GM18507 (cell line): ENCODE results near the gene RHBDD3.
A peak's percentile ranks its signal among the peaks of the same experiment; 100 is the strongest.

Experiments used
- DNase-seq: peaks from one replicate; pipeline ENCODE4 v3.0.0; 2011; ENCODE audit warnings: low read depth; ENCODE audit not compliant: insufficient read length; ENCODE audit errors: extremely low spot score
- FAIRE-seq: peaks from 2 replicates; lab custom pipeline; 2011; peaks lifted over from hg19 to GRCh38; lab: Jason Lieb, UNC

Gene RHBDD3

DNA sequence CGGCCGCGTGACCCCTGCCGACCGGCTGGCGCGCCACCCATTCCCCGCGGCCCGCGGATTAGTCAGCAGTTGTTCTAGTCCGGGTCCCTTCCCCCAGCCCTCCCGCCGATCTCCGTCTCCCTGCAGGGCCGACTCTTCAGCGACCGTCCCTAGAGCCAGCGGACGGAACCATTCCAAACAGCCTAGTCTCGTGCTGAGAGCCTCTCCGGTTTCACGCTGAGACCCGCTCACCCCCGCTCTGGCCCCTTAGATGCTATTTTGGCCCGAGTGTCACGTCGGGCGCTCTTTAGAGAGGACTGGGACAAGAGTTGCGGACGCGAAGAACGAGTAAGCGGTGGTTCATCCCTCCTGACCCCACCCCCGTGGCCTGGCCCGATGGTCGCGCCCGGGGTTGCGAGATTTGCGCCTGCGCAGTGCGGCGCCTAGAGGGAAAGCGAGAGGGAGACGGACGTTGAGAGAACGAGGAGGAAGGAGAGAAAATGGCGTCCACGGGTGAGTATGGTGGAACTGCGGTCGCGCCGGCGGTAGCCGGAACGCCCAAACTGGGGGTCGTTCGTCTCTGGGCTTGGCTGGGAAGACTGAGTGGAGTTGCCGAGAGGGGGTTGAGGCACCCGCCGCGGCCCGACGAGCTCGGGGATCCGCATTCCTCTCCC lies at the start of gene RHBDD3, which contains the start of gene EWSR1:
RHBDD3 (minus strand) TSS at position 124 of the 653 bp plus-strand sequence. CDS start 2,355 bp downstream, outside the sequence.
EWSR1 (plus strand) TSS at position 411 of the 653 bp plus-strand sequence; CDS start at position 480, 69 bp downstream.
- DNase-seq (peak; percentile 89), FAIRE-seq (peak; percentile 92)

DNA sequence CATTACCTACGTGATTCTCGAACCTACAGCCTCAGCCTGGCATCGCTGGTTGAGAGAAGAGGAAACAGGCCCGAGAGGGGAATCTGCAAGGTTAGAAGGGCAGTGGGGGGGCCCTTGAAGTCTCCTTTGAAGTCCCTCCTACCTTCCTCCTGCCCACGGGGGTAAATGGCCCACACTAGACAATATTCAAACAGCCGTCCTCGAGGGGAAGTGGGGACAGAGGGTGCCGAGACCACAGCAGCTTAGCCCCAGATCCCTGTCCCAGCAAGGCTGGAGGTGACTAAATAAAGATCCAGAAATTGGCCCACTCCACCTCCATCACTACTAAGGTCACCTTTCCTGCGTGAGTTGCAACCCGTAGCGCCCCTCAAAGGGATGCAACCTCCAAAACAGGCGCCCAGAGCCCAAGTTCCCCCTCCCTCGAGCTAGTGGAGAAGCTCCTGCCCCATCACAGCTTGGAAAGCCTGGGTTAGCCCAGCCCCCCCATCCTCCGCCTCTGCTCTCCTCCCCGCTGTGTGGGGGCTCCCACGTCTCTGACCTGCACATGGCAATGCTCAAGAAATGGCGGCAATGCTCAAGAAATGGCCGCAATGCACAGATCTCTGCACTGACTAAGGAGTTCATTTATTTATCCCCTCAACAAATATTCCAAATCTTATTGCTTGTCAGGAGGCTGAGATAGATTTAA lies 48.5 kb upstream of the RHBDD3 start:
- DNase-seq (no peak), FAIRE-seq (no peak)

DNA sequence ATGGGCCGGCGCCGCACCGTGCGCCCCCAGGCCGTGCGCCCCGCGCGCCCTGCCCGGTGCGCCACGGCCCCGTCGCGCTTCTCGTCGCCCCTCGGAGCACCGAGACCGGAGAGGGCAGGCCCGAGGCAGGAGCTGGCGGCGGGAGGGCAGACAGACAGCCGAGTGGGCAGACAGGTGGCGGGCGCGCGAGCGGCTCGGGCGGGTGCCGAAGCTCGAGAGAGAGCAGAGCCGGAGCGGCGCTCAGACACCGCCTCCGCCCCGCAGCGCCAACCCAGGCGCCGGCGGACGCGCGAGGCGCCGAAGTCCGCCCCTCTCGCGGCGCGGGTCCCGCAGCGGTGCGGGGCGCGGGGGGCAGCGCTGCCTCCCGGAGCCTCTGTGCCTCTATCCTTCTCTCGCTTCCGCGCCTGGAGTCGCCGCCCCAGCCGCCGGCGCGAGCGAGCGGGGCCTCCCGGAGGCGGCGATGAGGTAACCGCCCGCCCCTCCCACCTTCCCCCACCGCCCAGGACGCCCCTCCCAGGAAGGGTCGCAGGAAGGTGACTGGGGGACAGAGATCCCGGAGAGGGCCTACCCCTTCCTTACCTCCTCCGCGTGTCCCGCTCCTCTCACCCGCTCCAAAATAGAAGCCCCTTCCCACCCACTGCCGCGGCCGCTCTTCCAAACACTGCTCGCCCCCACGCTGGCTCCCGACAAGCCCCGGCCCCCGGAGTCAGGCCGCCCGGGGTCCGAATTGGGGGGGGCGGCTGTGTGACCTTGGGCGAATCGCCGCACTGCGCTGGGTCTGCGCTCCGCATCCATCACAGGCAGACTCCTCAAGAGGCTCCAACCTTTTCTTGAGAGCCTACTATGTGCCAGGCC lies 47.7 kb upstream of the RHBDD3 start, which contains the start of gene RASL10A:
RASL10A (minus strand) TSS at position 412 of the 855 bp plus-strand sequence. CDS start 451 bp downstream, outside the sequence.
- FAIRE-seq (no peak), DNase-seq (no peak)

DNA sequence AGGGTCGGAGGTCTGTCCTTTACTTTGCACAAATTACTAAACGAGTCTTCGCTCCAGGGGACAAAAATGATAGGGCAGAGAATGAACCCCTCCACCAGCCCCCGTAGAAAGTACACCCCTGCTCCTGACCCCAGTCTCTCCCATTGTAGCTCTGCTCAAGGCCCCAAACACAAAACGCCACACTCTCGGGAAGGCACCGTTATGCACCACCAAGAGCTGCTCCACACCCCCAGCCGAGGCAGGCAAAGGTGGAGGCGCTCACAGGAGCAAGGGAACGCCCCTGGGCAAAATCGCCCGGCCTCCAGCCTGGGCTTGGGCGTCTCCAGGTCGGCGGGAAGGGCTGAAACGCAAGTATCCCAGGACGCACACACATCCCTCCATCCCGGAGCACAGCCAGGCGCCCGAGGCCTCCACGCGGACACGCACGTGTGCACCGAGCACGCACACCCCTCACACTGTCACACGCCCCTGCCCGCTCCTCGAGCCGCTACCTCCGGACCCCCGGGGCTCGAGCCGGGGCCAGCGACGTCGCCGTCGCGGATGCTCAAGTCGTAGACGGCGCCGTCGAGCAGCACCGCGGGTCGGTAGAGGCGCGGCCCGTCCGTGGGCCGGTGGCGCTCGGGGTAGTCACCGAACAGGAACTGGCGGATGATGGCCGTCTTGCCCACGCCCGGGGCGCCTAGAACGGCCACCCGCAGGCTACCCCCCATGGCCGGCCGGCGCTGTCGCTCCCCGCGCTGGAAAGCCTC lies 46.9 kb upstream of the RHBDD3 start:
- no peak for FAIRE-seq

DNA sequence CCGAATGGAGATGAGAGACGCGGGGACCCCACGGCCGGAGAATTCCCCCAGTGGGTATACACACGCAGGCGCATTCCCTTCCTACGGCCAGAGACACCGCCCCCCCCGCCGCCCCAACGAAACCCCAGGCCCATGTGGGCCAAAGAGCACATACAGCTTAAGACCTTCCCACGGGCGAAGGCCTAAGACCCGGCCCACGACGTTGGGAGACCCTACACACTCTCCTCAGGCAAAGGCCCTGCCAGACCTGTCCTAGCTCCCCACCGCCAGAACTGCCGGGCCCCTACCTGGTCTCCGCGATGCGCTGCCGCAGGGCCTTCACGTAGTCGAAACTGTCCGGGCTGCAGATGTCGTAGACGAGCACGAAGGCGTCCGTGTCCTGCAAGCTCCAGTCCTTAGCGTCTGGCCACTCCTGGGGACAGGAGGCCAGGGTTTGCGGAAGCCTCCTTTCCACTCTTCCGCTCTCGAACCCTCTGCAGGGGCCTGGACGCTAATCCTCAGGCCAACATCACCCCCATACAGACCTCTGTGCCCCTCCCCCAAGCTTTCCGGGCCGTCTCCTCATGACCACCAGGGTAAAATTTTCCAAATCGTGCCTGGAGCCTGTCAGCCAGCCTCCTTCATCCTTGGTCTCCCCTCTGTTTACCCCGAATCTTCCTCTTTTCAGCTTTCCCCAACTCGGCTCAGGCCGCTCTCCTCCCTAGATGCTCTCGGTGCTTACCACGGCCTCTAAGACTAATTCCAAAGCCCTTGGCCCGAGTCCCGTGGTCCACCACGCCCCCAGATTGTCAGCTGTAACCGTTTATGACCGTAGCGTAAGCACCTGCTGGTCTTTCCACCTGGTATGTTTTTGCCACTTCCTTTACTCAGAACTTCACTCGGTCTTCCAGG lies 46.0 kb upstream of the RHBDD3 start:
- no peak for FAIRE-seq
- no peak for DNase-seq

More for the DNA sequence above, 46.9 kb upstream of the RHBDD3 start:
- no peak for DNase-seq

DNA sequence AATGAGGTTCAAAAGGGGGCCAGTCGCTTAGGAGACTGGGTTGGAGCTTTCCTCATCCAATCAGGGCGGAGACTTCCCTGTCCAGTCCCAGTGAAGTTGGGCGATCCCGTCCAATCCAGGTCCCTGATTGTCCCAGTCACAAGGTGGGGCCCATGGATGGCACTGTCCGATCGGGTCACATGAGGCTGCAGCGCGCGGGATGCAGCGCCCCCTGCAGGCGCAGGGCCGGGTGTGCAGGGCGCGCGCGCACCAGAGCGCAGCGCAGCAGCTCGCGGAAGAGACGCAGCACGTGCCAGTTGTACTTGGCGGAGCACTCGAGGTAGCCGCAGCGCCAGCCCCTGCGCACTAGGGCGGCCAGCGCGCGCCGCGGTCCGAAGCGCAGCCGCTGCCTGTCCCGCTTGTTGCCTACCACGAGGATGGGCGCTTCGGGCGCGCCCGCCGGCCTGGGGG lies 45.4 kb upstream of the RHBDD3 start:
- FAIRE-seq (no peak), DNase-seq (no peak)

DNA sequence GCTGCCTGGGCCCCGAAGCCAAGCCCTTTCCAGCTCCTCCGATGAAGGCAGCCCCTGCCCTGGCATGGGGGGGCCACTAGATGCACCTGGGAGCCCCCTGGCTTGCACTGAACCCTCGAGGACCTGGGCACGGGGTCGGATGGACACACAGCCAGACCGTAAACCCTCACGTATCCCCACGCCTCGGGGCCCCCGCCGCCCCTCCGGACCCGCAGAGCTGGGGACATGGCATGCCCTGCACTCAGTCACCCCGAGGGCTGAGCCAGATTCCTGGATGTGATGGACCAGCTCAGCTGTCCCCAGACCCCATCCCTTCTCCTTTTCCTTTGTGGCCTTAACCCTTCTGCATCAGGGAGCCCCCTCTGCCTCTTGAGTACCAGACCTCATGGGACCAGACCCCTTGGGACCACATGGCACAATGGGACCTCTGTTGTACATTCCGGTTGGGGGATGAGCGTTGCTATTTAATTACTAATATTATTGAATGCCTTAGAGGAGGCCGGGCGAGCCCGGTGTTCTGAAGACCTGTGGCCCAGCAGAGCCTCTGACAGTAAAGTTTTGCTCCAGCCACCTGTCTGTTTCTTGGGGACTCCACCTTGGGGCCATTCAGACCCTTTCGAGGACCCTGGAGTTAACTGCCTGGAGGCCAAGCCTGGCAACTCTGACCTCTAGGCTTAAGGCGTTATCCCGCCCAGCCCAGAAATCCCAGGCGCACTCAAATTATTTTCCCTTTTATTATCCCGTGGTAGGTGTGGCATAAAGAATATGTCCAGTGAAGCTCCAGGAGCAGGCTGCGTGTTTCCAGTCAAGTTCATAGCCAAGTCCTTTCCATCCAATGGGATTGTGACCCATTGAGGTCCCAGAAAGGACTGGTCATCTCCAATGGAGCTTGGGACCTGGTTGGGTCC lies 44.7 kb upstream of the RHBDD3 start:
- FAIRE-seq (no peak), DNase-seq (no peak)

DNA sequence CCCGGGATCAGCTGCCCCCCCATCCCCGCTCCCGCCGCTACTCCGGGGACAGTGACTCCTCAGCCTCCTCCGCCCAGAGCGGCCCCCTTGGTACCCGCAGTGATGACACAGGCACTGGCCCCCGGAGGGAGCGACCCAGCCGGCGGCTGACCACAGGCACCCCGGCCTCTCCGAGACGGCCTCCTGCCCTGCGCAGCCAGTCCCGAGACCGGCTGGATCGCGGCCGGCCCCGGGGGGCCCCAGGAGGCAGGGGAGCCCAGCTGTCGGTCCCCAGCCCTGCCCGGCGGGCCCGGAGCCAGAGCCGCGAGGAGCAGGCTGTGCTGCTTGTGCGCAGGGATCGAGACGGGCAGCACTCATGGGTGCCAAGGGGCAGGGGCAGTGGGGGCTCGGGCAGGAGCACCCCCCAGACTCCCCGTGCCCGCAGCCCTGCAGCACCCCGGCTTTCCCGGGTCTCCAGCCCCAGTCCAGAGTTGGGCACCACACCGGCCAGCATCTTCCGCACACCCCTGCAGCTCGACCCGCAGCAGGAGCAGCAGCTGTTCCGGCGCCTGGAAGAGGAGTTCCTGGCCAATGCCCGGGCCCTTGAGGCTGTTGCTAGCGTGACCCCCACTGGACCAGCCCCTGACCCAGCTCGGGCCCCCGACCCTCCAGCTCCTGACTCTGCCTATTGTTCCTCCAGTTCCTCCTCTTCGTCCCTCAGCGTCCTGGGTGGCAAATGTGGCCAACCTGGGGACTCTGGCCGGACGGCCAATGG lies 43.9 kb upstream of the RHBDD3 start:
- no peak for FAIRE-seq
- no peak for DNase-seq

DNA sequence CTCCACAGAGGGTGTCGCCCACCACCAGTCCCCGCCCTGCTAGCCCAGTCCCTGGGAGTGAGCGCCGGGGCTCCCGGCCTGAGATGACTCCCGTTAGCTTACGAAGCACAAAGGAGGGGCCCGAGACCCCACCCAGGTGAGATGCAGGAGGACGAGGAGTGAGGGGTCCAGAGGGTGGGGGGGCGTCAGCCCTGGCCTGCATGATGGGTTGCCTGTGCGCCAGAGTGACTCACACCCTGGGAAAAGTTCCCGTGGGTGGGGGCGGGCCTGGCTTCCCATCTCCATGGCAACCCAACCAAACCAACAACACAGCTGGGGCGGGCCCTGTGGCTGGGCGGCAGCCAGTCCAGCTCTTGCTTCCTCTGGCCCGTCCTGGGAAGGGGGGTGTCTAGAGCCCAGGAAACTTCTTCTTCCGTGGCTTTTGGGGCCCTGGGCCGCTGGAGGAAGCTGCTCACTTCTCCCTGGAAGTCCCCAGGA lies 43.1 kb upstream of the RHBDD3 start:
- FAIRE-seq (peak; percentile 46), DNase-seq (peak; percentile 65)

DNA sequence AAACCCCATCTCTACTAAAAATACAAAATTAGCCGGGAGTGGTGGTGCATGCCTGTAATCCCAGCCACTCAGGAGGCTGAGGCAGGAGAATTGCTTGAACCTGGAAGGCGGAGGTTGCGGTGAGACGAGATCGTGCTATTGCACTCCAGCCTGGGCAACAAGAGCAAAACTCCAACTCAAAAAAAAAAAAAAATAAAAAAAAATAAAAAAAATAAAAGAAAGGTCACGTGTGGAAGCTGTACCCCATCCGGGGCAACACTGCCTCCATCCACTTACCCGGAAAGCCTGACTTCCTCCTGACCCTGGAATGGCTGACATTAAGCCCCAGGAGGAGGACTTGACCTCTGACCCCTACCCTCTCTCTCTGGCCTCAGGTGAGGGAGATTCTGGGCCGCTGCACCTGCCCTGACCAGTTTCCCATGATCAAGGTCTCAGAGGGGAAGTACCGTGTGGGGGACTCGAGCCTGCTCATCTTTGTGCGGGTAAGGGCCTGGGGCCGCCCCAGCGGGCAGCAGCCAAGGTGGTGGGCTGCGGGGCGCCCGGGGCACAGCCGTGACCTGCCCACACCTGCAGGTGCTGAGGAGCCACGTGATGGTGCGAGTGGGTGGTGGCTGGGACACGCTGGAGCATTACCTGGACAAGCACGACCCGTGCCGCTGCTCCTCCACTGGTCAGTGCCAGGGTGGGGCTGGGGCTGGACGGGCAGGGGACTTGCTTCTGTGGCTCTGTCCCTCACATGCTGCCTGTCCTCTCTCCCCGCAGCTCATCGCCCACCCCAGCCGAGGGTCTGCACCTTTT lies 42.5 kb upstream of the RHBDD3 start:
- FAIRE-seq (no peak), DNase-seq (no peak)

DNA sequence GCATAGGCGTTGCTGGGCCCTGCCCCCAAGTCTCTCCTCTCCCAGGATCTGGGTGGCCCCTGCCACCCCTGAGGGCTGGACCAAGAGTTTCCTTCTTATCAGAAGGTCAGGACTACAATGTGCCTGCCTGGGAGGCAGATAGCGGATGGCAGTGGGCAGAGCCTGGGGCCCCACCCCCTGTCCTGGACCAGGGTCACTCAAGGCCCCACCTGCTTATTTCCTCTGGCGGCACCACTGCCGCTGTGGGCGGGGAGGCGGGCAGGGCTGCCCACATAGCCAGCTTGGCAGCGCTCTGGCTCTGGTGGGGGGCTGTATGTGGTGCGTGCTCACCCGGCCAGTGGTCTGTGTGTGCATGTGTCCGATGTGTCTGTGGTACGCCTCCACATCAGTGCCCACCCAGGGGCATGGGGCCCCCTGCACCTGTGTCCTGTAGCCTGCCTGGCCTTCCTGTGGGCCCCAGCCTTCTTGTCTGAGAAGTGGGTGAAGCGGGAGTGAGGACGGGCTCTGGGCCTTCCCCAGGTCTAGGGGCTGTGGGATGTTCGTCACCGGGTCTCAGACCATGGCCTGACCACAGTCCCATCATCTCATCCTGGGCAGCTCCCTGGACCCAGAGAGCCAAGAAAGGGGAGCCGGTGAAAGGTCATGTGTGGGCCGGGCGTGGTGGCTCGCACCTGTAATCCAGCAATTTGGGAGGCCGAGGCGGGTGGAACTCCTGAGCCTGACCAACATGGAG lies 41.7 kb upstream of the RHBDD3 start:
- DNase-seq (no peak), FAIRE-seq (no peak)

DNA sequence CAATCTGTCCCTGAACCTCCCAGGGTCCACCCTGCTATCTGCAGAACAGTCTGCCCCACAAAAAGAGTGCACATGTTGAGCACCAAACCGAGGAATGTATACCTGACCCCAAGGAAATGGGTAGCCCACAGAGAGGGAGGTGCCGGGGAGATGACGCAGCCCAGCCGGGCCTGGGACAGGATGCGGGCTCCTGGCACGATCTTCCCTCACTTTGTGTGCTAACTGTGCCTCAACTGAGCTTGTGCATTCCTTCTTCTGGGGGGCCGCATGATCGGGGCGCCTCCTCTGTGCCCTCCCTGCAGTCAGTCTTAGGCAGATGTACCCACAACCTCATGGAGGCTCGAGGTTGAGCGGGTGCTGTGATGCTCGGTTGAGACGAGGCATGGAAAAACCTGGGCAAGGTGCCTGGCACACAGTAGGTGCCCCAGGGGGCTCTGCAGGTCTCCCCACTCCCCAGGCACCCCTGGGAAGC lies 41.0 kb upstream of the RHBDD3 start:
- DNase-seq, result no peak

DNA sequence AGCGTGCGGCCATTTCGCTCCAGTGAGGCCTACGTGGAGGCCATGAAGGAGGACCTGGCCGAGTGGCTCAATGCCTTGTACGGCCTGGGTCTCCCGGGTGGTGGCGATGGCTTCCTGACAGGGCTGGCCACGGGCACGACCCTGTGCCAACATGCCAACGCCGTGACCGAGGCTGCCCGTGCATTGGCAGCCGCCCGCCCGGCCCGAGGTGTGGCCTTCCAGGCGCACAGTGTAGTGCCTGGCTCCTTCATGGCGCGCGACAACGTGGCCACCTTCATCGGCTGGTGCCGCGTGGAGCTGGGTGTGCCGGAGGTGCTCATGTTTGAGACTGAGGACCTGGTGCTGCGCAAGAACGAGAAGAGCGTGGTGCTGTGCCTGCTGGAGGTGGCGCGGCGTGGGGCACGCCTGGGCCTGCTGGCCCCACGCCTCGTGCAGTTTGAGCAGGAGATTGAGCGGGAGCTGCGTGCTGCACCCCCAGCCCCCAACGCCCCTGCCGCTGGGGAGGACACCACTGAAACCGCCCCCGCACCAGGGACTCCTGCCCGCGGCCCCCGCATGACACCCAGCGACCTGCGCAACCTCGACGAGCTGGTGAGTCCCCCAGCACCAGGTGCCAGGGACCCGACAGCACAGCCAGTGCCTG lies 40.5 kb upstream of the RHBDD3 start:
- no peak for FAIRE-seq
- DNase-seq, result no peak

More for the DNA sequence above, 41.0 kb upstream of the RHBDD3 start:
- FAIRE-seq, result no peak

DNA sequence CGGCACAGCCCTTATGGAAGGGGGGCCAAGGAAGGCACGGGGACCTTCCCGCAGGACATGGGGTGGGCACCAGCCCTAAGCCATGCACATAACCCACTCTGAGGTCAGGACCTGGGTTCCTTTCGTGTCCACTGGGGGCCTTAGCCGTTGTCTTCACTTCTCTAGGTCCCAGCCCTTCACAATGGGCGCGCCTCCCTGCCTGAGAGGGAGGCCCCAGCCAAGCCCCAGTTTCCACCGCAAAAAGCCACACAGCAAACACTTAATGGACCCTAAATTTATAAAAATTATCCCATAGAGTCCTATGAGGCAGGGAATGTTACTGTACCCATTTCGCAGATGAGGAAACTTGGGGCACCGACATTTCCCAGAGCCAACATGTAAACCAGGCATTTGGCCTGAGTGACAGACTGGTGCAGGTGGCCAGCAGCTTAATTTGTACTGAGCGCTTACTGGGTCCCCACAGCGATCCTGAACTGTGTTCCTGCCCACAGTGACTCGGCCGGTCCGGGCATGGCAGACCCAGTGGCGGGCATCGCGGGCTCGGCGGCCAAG lies 39.9 kb upstream of the RHBDD3 start:
- DNase-seq (no peak), FAIRE-seq (no peak)
